LNCAP (cell line): ENCODE measurements around the gene POU5F1.

Source experiments
- TF ChIP-seq, protein P1 (sequence below): fragments of 450-650 bp; IDR thresholded peaks from 2 replicates; pipeline ENCODE4 v1.5.1; 2017; ENCODE audit warnings: mild to moderate bottlenecking

The POU5F1 gene

DNA sequence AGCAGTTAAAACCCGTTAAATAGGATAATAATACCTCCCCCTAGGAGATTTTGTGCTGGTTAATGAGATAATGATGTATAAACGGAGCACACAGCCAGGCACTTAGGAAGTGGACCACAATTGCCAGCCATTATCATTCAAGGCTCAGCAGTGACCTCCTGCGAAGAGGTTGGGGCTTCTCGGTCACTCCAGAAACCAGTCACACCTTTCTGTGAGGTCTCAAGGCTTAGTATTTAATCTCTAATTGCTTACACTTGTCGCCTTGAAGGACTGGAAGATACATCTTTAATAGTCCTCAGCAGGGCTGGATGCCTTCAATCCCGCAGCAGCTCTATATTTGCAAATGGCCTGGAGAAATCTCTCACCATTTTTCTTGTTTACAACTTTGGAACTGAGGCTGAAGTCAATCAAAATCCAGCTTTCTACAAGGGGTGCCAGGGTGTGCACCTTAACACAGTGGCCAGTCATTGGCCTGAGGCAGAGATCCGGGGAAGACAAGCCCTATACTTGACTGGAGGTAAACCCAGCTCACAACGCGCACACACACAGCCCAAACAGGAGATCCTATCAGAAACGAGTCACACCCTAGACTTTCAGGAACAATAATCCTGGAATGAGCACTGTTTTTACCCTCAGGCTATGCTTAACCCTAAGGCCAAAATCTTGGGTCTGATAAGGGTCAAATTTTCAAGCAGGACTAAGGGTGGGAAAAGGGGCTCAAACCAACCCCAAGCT lies 1.2 kb downstream of the POU5F1 start:
- TF ChIP-seq, protein P1, sequence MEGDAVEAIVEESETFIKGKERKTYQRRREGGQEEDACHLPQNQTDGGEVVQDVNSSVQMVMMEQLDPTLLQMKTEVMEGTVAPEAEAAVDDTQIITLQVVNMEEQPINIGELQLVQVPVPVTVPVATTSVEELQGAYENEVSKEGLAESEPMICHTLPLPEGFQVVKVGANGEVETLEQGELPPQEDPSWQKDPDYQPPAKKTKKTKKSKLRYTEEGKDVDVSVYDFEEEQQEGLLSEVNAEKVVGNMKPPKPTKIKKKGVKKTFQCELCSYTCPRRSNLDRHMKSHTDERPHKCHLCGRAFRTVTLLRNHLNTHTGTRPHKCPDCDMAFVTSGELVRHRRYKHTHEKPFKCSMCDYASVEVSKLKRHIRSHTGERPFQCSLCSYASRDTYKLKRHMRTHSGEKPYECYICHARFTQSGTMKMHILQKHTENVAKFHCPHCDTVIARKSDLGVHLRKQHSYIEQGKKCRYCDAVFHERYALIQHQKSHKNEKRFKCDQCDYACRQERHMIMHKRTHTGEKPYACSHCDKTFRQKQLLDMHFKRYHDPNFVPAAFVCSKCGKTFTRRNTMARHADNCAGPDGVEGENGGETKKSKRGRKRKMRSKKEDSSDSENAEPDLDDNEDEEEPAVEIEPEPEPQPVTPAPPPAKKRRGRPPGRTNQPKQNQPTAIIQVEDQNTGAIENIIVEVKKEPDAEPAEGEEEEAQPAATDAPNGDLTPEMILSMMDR: no peak

DNA sequence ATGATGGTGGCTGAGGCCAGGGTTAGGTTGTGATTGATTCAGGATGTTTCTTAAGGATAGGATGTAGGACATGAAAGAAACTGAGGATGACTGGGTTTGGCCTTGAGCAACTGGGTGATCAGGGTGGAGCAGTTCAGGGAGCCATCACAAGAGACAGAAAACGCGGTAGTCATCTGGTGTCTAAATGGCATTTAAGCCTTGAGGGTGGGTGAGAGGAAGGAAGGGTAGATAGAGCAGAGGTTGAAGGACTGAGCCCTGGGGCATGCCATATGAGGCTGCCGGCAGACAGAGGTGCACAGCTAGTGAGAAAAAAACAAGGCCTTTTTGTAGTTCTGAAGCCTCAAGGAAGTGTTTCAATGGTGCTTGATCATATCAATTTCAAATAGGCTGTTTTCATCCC lies 1.9 kb downstream of the POU5F1 start:
- TF ChIP-seq, protein P1: no peak

DNA sequence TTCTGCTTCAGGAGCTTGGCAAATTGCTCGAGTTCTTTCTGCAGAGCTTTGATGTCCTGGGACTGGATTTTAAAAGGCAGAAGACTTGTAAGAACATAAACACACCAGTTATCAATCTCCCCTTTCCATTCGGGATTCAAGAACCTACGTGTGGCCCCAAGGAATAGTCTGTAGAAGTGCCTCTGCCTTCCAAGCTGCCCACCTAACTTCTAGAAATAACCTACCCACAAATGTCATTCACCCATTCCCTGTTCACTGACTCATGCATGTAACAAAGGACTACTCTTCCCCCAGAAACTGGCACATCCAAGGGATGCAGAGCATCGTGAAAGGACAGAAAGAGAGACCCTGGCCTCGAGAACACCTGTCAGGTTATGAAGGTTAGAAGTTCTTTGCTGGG lies 4.5 kb downstream of the POU5F1 start:
- TF ChIP-seq, protein P1: no peak

DNA sequence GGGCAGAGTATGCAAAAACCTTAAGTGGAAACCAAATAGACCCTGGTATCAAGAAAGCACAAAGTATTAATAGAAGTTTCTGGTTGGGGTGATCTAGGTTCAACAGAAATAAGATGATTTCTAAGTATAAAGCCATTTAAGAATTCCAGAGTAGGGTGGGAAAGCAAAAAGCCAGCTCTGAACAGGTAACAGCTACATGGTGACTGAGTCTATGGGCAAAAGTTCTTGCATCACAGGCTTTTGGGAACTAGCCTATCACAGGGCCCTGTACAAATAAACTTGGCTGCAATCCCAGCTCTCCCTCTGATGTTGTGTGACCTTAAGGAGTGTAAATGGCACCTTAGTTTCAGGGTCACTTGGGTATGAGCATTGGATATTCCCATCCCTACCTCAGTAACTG lies 6.6 kb downstream of the POU5F1 start:
- TF ChIP-seq, protein P1: no peak

DNA sequence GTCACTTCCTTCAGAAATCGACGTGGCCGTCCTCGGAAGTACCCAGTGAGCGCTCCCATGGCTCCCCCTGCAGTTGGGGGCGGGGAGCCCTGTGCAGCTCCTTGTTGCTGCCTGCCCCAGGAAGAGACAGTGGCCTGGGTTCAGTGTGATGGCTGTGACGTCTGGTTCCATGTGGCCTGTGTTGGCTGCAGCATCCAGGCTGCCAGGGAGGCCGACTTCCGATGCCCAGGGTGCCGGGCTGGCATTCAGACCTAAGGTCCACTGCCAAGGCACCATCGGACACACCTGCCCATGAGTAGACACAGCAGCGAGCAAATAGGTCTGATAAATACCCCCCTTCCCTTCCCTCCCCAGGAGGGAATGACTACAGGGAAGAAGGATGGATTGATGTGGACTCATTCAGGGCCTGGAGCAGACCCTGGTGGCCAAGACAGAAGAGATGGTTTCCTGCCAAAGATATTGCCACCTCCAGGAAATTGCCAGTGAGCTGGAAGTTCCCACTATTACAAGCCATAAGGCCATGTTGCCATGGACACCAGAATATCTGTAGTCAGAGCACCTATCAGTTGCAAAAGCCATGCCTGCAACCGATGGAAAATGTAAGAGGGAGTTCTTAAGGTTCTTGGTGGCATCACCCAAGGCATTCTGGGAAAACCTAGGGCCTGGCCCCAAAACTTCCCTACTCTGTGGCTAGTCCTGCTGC lies 7.9 kb downstream of the POU5F1 start:
- TF ChIP-seq, protein P1: no peak

DNA sequence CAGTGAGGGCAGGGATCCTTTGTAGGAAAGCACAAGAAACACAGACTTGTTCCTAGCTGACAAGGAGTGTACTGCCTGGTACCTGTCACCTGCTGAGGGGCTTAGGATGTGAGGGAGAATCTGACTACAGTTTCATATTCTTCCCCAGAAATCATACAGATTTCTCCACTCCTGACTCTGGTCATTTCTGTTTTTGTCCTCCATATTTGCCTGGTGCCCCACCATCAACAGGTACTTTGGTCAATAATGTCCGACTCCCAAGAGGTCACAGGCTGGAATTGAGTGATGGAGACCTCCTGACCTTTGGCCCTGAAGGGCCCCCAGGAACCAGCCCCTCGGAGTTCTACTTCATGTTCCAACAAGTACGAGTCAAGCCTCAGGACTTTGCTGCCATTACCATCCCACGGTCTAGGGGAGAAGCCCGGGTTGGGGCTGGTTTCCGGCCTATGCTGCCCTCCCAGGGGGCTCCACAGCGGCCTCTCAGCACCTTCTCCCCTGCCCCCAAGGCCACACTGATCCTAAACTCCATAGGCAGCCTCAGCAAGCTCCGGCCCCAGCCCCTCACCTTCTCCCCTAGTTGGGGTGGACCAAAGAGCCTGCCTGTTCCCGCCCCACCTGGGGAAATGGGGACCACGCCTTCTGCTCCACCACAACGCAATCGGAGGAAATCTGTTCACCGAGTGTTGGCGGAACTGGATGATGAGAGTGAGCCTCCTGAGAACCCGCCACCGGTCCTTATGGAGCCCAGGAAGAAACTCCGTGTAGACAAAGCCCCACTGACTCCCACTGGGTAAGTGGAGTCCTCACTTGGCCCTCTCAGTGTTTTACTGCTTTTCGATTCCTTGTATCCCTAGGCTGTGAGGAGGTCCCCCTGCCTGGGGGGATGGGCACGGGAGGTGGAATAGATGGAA lies 9.0 kb downstream of the POU5F1 start:
- TF ChIP-seq, protein P1: no peak
